GM12801 (cell line): ENCODE measurements around the gene PPP1R12B.

ENCODE experiments used
- CTCF ChIP-seq: IDR thresholded peaks from one replicate; pipeline ENCODE4 v1.5.1; 2011; ENCODE audit warnings: control low read depth; ENCODE audit not compliant: insufficient read length; ENCODE audit errors: extremely low read depth

PPP1R12B gene

GRCh38 chr1:202638019-202638700, 289.7 kb downstream of the PPP1R12B start:
- TF ChIP-seq CTCF = no peak

GRCh38 chr1:202639500-202639899, 291.0 kb downstream of the PPP1R12B start:
- no peak for TF ChIP-seq CTCF

GRCh38 chr1:202642212-202642611, 293.7 kb downstream of the PPP1R12B start:
- TF ChIP-seq CTCF = no peak
